Activated B cell treated with CpG ODN at 0.5 μM for 24 hours (primary cell): ENCODE results near the gene TXNDC11. TPM values are rescaled to one million over a fixed set of nuclear protein-coding genes. Genes with fewer than 3 reads are reported as not detected.

Experiments used
- ATAC-seq: fragments of 200-7000 bp; cut with Tn5 transposase; one replicate; pipeline ENCODE4 v1.10.0; 2021; ENCODE audit warnings: low read depth, mild to moderate bottlenecking, moderate library complexity
- CTCF ChIA-PET: fragments of 350-600 bp; sonication (Branson Sonifier 250); formaldehyde crosslinking; loops from one replicate; lab custom pipeline; 2021; ENCODE audit warnings: antibody characterized with exemption; lab: Charles Lee
- POLR2A ChIA-PET: fragments of 350-600 bp; sonication (Branson Sonifier 250); formaldehyde crosslinking; loops from one replicate; lab custom pipeline; 2021; ENCODE audit warnings: antibody characterized with exemption; lab: Charles Lee
- DNase-seq: peaks from one replicate; pipeline ENCODE4 v3.0.0; 2022
- H3K27ac Mint-ChIP-seq: one replicate; pipeline ENCODE4 v1.8.0; 2020; ENCODE audit warnings: mixed read lengths
- H3K27me3 Mint-ChIP-seq: one replicate; pipeline ENCODE4 v1.8.0; 2021; ENCODE audit warnings: mixed read lengths
- H3K36me3 Mint-ChIP-seq: one replicate; pipeline ENCODE4 v1.8.0; 2021; ENCODE audit warnings: low read depth, mixed read lengths
- H3K4me1 Mint-ChIP-seq: one replicate; pipeline ENCODE4 v1.8.0; 2021; ENCODE audit warnings: mixed read lengths
- H3K4me3 Mint-ChIP-seq: one replicate; pipeline ENCODE4 v1.8.0; 2020; ENCODE audit warnings: mild to moderate bottlenecking, mixed read lengths
- H3K9me3 Mint-ChIP-seq: one replicate; pipeline ENCODE4 v1.8.0; 2020; ENCODE audit warnings: mixed read lengths
- CTCF ChIP-seq: fragments of 200-600 bp; IDR thresholded peaks from one replicate; pipeline ENCODE4 v1.8.0; 2022; ENCODE audit warnings: antibody characterized with exemption, mild to moderate bottlenecking
- intact Hi-C: fragments of 100-400 bp; cut with micrococcal nuclease; formaldehyde crosslinking; loops from one replicate; pipeline ENCODE4 v1.15.1; 2024
- total RNA-seq: library from RNA; stranded (reverse); gene quantifications from 2 replicates; pipeline ENCODE4 v1.2.3, GENCODE V29; 2022

Gene TXNDC11
- total RNA-seq, 1 donor from 2014 or later, result 63.2 TPM

- H3K36me3 Mint-ChIP-seq, result peaks cover 32% of the 10 kb centered on the region
- H3K27ac Mint-ChIP-seq, result peak overlapping the region; percentile 89
- ChIA-PET POLR2A (interaction anchor here (0.6 to 6.1 kb wide), 10 partner anchors 9 to 1000 kb away, joined by 3 to 151 read pairs (median 12); partner anchors contain the start of genes NUBP1, RSL1D1 and ZC3H7A), CTCF (interaction anchor here (1.0 to 3.7 kb wide), 3 partner anchors 53 to 764 kb away, joined by 3 to 32 read pairs (median 3); partner anchors contain the start of gene ZC3H7A)
- no peaks in the 10 kb centered on the region for H3K9me3 Mint-ChIP-seq
- peak overlapping the region; percentile 89 for H3K4me3 Mint-ChIP-seq
- no peaks in the 10 kb centered on the region for H3K27me3 Mint-ChIP-seq
- H3K4me1 Mint-ChIP-seq, result peaks cover 44% of the 10 kb centered on the region
- no peak for ATAC-seq
- TF ChIP-seq CTCF, result no peak
- intact Hi-C loops, result no loop called here
- no peak for DNase-seq
Measured at GRCh38 chr16:11744075-11744470, 1.4 kb upstream of the TXNDC11 start.

- peak overlapping the region; percentile 89 for H3K27ac Mint-ChIP-seq
- ChIA-PET POLR2A (interaction anchor here (0.6 to 6.1 kb wide), 28 partner anchors 8 to 1000 kb away, joined by 3 to 151 read pairs (median 7); partner anchors contain the start of genes LITAF, NUBP1, RSL1D1 and ZC3H7A), CTCF (interaction anchor here (0.9 to 3.7 kb wide), 7 partner anchors 12 to 763 kb away, joined by 3 to 32 read pairs (median 3); partner anchors contain the start of gene ZC3H7A)
- no peaks in the 10 kb centered on the region for H3K27me3 Mint-ChIP-seq
- H3K4me1 Mint-ChIP-seq, result peaks cover 50% of the 10 kb centered on the region
- H3K9me3 Mint-ChIP-seq, result no peaks in the 10 kb centered on the region
- no peak for TF ChIP-seq CTCF
- no peak for DNase-seq
- intact Hi-C loops, result loop anchor here (1.0 to 2.0 kb wide), 3 partner anchors 25 to 55 kb away; no protein-coding TSS in a partner anchor
- H3K4me3 Mint-ChIP-seq, result peak overlapping the region; percentile 89
- peaks cover 31% of the 10 kb centered on the region for H3K36me3 Mint-ChIP-seq
- no peak for ATAC-seq
Measured at GRCh38 chr16:11743308-11744074, 834 bp upstream of the TXNDC11 start.

- H3K4me3 Mint-ChIP-seq, result peak overlapping the region; percentile 89
- no peak for TF ChIP-seq CTCF
- POLR2A ChIA-PET, result interaction anchor here (0.5 to 6.1 kb wide), 29 partner anchors 8 to 784 kb away, joined by 3 to 151 read pairs (median 7); partner anchors contain the start of genes GSPT1, LITAF, RSL1D1 and ZC3H7A
- peaks cover 63% of the 10 kb centered on the region for H3K4me1 Mint-ChIP-seq
- intact Hi-C loops, result loop anchor here (1.0 to 2.0 kb wide), 6 partner anchors 18 to 109 kb away; partner anchors contain the start of genes RSL1D1 and ZC3H7A
- ATAC-seq (peak; percentile 0), DNase-seq (no peak)
- no peaks in the 10 kb centered on the region for H3K9me3 Mint-ChIP-seq
- no peaks in the 10 kb centered on the region for H3K27me3 Mint-ChIP-seq
- H3K27ac Mint-ChIP-seq, result peak overlapping the region; percentile 80
- H3K36me3 Mint-ChIP-seq, result peaks cover 34% of the 10 kb centered on the region
- CTCF ChIA-PET, result interaction anchor here (0.6 to 3.7 kb wide), 6 partner anchors 24 to 777 kb away, joined by 3 to 32 read pairs (median 3); partner anchors contain the start of gene ZC3H7A
Measured at GRCh38 chr16:11742093-11742535, 543 bp downstream of the TXNDC11 start.

GRCh38 chr16:11740567-11740966, 2.1 kb downstream of the TXNDC11 start:
- no peak for ATAC-seq
- ChIA-PET POLR2A (interaction anchor here (0.5 to 6.1 kb wide), 2 partner anchors 57 to 274 kb away, joined by 5 to 151 read pairs; partner anchors contain the start of gene ZC3H7A), CTCF (interaction anchor here (1.7 kb wide), 1 partner anchor 57 kb away, joined by 6 read pairs; the partner anchor contains the start of gene ZC3H7A)
- Mint-ChIP-seq H3K27ac (peak overlapping the region; percentile 80), H3K9me3 (no peaks in the 10 kb centered on the region), H3K27me3 (no peaks in the 10 kb centered on the region), H3K4me1 (peaks cover 71% of the 10 kb centered on the region), H3K4me3 (peak overlapping the region; percentile 89), H3K36me3 (peaks cover 48% of the 10 kb centered on the region)
- no peak for DNase-seq
- intact Hi-C loops, result no loop called here
- TF ChIP-seq CTCF, result no peak
